Measurements from ENCODE around the gene SMG7.

The SMG7 gene

DNA sequence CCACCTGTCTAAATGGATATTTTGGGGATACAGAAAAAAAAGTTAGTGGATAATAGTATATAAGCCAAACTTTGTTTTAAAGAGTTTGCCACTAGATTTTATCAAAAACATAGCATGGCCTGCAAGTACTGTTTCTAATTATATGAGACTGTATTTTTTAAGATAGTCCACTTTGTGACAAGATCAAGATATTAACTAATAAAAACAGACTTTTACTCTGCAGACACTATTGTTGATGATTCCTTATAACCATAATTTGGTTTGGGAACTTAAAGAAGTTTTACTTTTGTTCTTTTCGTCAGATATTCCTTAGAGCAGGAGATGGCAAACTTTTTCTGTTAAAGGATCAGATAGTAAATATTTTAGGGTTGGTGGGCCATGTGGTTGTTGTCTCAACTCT is 36.4 kb downstream of the SMG7 start:
- no peak for DNase-seq

GRCh38 chr1:183512450-183512849 is 40.2 kb downstream of the SMG7 start:
- no peak for DNase-seq

- no peak for DNase-seq
Observed at GRCh38 chr1:183514235-183514634, 41.9 kb downstream of the SMG7 start.

GRCh38 chr1:183515002-183515689 is 42.8 kb downstream of the SMG7 start:
- no peak for DNase-seq

DNA sequence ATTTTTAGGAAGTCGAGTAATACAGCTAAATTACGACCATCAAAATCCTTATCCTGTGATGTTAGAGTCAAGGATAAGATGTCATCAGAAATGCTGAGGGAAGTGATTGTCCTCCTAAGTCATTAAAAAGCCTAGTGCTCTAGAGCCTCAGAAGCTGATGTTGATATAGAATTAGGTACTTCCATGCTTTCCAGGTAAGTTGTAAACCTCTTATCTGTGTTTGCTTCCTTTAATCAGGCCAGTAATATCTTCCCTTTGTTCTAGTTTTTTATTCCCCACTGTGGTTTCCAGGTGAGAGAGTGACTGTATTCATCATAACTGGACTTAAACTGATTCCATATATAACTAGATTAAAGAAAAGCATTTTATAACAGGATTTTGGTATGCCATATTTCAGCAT is 44.4 kb downstream of the SMG7 start:
- DNase-seq, result no peak

GRCh38 chr1:183517401-183517800 is 45.1 kb downstream of the SMG7 start:
- DNase-seq, result no peak

DNA sequence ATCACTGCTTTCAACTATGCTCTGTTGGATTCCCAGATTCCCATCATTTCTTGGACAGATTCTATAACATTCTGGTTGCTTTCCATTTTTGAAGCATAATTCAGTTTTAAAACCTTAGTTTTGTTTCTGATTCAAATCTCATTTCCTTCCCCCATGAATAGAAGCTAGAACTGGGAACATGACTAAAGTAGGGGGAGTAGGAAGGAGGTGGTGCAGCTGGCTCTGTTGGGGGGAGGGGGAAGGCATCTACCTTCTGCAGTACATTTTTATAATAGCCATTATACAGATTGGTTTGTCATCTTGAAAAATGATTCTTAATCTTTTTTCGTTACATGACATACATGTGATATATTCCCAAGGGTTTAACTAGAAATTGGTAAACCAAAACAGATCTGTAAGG is 48.1 kb downstream of the SMG7 start:
- DNase-seq, result no peak

DNA sequence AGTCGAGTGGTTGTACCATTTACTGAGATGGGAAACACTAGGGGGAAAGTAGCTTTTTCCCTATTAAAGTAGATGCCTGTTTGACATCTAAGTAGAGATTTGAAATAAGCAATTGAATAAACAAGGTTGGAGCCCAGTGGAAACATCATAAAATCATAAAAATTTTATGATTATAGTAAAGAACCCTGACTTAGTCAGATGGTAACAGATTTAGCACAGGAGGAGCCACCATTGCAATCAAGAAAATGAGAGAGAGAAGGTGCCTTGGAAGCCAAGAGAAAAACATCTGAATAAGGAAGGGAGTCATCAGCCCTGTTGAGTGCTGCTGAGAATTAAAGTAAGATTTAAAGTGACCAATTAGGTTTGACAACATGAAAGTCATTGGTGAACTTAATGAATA is 49.8 kb downstream of the SMG7 start:
- no peak for DNase-seq

DNA sequence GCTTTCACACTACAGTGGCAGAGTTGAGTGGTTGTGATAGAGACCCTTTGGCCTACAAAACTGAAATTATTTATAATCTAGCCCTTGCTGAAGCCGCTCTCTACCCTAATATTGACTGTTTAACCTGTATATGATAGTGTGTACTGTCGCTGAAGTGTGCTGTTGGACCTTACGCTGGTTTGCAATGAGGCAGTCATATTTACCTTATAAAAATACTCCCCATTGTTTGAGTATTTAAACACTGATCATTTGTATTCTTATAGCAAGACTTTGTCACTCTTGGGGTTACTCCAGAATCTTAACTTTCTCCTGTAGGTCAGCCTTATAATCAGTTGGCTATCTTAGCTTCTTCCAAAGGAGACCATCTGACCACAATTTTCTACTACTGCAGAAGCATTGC is 56.3 kb downstream of the SMG7 start:
- DNase-seq, result no peak

DNA sequence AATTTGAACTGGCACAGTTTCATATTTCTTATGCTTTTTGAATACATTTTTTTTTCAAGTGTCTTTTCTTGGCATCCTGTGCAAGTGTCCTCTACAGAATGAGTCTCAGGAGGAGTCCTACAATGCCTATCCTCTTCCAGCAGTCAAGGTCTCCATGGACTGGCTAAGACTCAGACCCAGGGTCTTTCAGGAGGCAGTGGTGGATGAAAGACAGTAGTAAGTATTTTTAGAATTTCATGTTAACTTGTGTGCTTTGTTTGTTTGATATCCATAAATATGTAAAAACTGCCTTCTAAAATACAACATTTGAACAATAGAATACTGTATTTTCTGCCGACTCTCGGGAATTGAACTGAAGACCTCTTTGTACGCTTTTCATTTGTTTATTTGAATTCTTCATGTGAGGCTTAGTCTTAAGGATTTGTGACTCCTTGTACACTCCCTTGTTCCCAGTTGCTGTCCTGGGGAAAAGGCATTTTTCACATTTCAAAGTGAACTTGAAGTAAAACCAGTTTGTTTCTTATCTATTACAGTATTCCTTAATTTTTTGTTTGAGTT is 61.4 kb downstream of the SMG7 start:
- DNase-seq, result no peak

- DNase-seq, result no peak
Observed at GRCh38 chr1:183537405-183537804, 65.1 kb downstream of the SMG7 start.

DNA sequence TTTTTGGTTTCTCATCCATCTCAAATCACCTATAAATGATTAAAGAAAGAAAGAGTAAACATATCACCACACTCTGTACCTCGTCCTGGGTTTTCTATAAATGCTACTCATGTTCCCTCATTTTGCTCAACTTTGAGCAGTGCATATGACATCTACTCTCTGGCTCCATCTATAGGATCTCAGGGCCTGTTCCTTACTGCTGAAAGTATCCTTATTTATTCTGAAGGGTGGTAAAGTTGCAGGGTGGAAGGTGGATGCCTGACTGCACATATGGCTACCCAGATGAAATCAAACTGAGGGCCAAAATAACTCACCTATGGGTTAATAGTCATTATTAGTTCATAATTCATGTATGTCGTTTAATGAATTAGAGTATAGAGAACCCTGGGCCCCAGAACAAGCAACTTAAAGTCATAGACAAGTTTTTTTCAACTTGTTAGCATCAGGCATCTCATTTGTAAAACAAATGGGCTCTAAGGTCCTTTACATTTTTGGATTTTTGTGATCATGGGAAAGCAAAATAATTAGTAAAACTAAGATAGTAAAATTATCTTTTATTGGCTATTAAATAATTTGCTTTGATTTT is 71.4 kb downstream of the SMG7 start:
- no peak for DNase-seq

GRCh38 chr1:183544598-183545297 is 72.4 kb downstream of the SMG7 start:
- DNase-seq, result peak; percentile 11

- DNase-seq, result no peak
Observed at GRCh38 chr1:183546427-183546826, 74.1 kb downstream of the SMG7 start.

DNA sequence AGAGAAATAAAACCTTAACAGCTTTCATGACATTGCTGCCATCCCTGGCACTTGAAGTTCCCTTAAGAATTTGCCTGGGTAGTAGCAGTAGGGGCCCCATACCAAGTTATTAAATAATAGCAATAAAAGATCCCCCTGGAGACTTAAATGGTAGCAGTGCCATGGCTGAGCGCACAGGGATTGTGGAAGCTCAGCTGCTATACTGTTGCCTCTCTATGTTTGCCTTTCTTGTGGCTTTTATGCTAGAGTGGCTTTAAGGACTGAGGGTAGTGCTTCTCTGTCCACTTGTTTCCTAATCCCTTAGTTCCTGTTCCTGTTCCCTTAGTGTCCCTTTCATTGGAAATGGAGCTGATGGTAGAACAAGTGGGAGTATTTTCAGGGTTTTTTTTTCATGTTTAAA is 75.8 kb downstream of the SMG7 start:
- DNase-seq, result no peak

- DNase-seq, result no peak
Observed at GRCh38 chr1:183550915-183551314, 78.6 kb downstream of the SMG7 start.

GRCh38 chr1:183551924-183552323 is 79.6 kb downstream of the SMG7 start:
- no peak for DNase-seq

GRCh38 chr1:183552441-183552840 is 80.1 kb downstream of the SMG7 start:
- no peak for DNase-seq

- DNase-seq, result no peak
Observed at GRCh38 chr1:183552891-183553290, 80.6 kb downstream of the SMG7 start.

GRCh38 chr1:183553331-183553730 is 81.0 kb downstream of the SMG7 start:
- DNase-seq, result no peak

DNA sequence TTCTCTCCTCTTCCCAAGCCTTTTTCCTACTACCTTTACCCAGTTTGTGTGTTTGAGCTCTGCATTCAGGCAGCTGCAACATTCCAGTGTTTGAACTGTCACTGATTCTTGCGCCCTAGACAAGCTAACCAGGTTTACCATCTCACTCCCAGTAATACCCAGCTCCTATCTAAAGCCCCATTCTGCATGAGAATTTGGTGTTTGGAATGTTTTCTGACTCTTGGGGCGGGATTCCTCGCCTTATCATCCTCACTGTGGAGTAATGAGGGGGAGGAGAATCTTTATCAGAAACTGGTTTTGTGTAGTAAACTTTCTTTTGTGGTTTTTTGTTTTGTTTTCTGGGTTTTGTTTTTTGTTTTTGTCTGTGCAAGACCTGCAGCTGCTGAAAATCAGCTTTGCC is 81.5 kb downstream of the SMG7 start:
- DNase-seq, result no peak

DNA sequence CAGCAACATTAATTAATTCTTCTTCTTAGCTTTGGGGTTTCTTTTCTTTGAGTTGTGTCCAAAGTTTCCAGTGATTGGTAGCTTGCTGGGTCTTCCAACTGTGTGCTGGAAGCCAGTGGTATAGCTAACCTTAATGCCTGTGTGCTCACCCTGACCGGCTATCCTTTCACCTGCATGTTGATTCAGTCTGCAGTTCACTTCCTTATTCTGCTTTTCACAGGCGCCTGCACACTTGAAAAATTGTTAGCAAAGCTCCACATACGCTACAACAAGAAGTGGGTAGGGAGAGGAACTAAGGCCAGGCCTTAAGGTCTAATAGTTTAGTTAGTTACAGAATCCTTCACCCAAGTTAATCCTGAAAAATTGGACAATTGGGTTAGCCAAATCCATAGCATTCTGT is 82.3 kb downstream of the SMG7 start:
- DNase-seq, result no peak

GRCh38 chr1:183559061-183559460 is 86.8 kb downstream of the SMG7 start:
- DNase-seq, result no peak

- no peak for DNase-seq
Observed at GRCh38 chr1:183562701-183563100, 90.4 kb downstream of the SMG7 start.
